GM12891 (cell line): Measurements from ENCODE around the gene MTARC1.

ENCODE experiments used
- POLR2A ChIP-seq: IDR thresholded peaks from 2 replicates; pipeline ENCODE4 v1.6.1; 2011; ENCODE audit warnings: low read depth, low read length, control low read depth
- POLR2AphosphoS5 ChIP-seq: IDR thresholded peaks from 2 replicates; pipeline ENCODE4 v1.6.1; 2011; ENCODE audit warnings: low read depth, low read length, control low read depth
- TAF1 ChIP-seq: IDR thresholded peaks from 2 replicates; pipeline ENCODE4 v1.6.1; 2011; ENCODE audit warnings: low read depth, low read length, control low read depth

DNA sequence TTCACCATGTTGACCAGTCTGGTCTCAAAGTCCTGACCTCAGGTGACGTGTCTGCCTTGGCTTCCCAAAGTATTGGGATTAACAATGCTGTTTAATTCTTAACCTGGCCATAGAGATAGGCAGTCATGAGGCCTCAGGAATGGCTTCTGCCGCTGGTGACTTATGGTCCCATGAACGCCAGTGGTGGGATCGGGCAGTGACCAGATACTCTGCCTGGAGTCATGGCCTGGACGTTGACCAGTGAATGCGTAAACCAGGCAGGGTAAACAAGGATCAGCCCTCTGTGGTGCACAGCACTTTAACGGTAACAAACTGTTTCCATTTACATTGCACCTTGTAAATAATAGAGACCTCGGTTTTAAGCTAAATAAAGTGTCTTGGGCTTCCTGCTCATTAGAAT is 23.0 kb downstream of the MTARC1 start:
- TF ChIP-seq POLR2A = no peak
- no peak for TF ChIP-seq POLR2AphosphoS5
- TF ChIP-seq TAF1 = no peak
